H1 (cell line): ENCODE results near the gene PARP4. TPM values are rescaled to one million over a fixed set of nuclear protein-coding genes. Genes with fewer than 3 reads are reported as not detected.

Experiments
- CTCF ChIA-PET: fragments of 300-600 bp; sonication (Branson Sonifier 250); formaldehyde crosslinking; loops from one replicate; lab custom pipeline; 2021; ENCODE audit not compliant: partially characterized antibody; lab: Charles Lee
- POLR2A ChIA-PET: fragments of 300-600 bp; sonication (Branson Sonifier 250); formaldehyde crosslinking; loops from one replicate; lab custom pipeline; 2021; ENCODE audit warnings: inconsistent platforms; ENCODE audit not compliant: partially characterized antibody; lab: Charles Lee
- DNase-seq, 2 experiments: peaks; one replicate each; pipeline versions ENCODE4 v3.0.0 to v3.0.0-alpha.2; 2010 to 2022; ENCODE audit warnings: low spot score in 2 of 2, low read depth in 1 of 2, mixed read lengths in 1 of 2
- FAIRE-seq: peaks from 2 replicates; lab custom pipeline; 2011; peaks lifted over from hg19 to GRCh38; lab: Jason Lieb, UNC
- H2AFZ ChIP-seq: 2 replicates; pipeline ENCODE4 v1.8.1; 2012; ENCODE audit warnings: low read length, inconsistent platforms
- H2AK5ac ChIP-seq: 2 replicates; pipeline ENCODE4 v1.6.1; 2013; ENCODE audit warnings: low read depth, low read length
- H2BK120ac ChIP-seq: replicated peaks from 2 replicates; pipeline ENCODE3; 2013; ENCODE audit warnings: low read depth, low read length, inconsistent platforms
- H2BK12ac ChIP-seq: 2 replicates; pipeline ENCODE4 v1.6.1; 2013; ENCODE audit warnings: low read depth, low read length
- H2BK15ac ChIP-seq: 2 replicates; pipeline ENCODE4 v1.6.1; 2013; ENCODE audit warnings: low read length
- H2BK20ac ChIP-seq: 2 replicates; pipeline ENCODE4 v1.6.1; 2013; ENCODE audit warnings: low read length
- H2BK5ac ChIP-seq: 2 replicates; pipeline ENCODE4 v1.6.1; 2013; ENCODE audit warnings: low read depth, low read length
- H3K14ac ChIP-seq: 2 replicates; pipeline ENCODE4 v1.6.1; 2013; ENCODE audit warnings: inconsistent platforms; ENCODE audit not compliant: insufficient read length
- H3K18ac ChIP-seq: 2 replicates; pipeline ENCODE4 v1.6.1; 2013; ENCODE audit warnings: low read length; ENCODE audit errors: extremely low read depth
- H3K23ac ChIP-seq: 2 replicates; pipeline ENCODE4 v1.6.1; 2013; ENCODE audit warnings: inconsistent platforms; ENCODE audit not compliant: insufficient read length
- H3K23me2 ChIP-seq: 2 replicates; pipeline ENCODE4 v1.6.1; 2013; ENCODE audit warnings: low read depth, low read length
- H3K27ac ChIP-seq: 2 replicates; pipeline ENCODE4 v1.6.1; 2011; ENCODE audit warnings: low read depth, low read length, inconsistent platforms
- H3K27me3 ChIP-seq, 4 experiments: replicated peaks in 1 of 4; 1 replicate in 1 of 4; 2 replicates in 3 of 4; pipeline versions ENCODE4 v1.6.1 to v1.8.1; 2011 to 2013; ENCODE audit warnings: low read length in 3 of 4, mild to moderate bottlenecking in 3 of 4, inconsistent platforms in 2 of 4, mixed read lengths in 2 of 4, moderate library complexity in 1 of 4; ENCODE audit not compliant: control insufficient read depth in 3 of 4, insufficient read depth in 3 of 4; ENCODE audit errors: extremely low read depth in 1 of 4
- H3K36me3 ChIP-seq, 4 experiments: 2 replicates each; pipeline versions ENCODE4 v1.6.1 to v1.8.1; 2011 to 2013; ENCODE audit warnings: mild to moderate bottlenecking in 4 of 4, low read length in 3 of 4, moderate library complexity in 2 of 4, control low read depth in 1 of 4, inconsistent platforms in 1 of 4; ENCODE audit not compliant: insufficient read depth in 4 of 4, control insufficient read depth in 2 of 4
- H3K4ac ChIP-seq: replicated peaks from 2 replicates; pipeline ENCODE3; 2013; ENCODE audit warnings: low read length, low read depth, mixed read lengths, inconsistent platforms; ENCODE audit not compliant: insufficient read length
- H3K4me1 ChIP-seq, 4 experiments: replicated peaks in 1 of 4; 1 replicate in 1 of 4; 2 replicates in 3 of 4; pipeline versions ENCODE4 v1.6.1 to v1.8.1; 2011 to 2013; ENCODE audit warnings: low read length in 3 of 4, inconsistent platforms in 2 of 4, mixed read lengths in 1 of 4; ENCODE audit not compliant: insufficient read depth in 4 of 4, control insufficient read depth in 3 of 4
- H3K4me2 ChIP-seq, 2 experiments: 2 replicates each; pipeline versions ENCODE4 v1.6.1 to v1.8.1; 2011 to 2013; ENCODE audit warnings: low read depth in 2 of 2, low read length in 2 of 2, control low read depth in 1 of 2, inconsistent platforms in 1 of 2, mild to moderate bottlenecking in 1 of 2; ENCODE audit not compliant: insufficient read depth in 1 of 2
- H3K4me3 ChIP-seq, 4 experiments: fragments of 200-600, 300-600 bp in 1 of 4; sonication (generic), shearing (Covaris generic), sonication (Bioruptor Twin) in 1 of 4; 2 replicates each; pipeline versions ENCODE4 v1.5.1 to v1.8.1; 2011 to 2016; ENCODE audit warnings: low read length in 4 of 4, low read depth in 3 of 4, control low read depth in 2 of 4, inconsistent platforms in 2 of 4, mild to moderate bottlenecking in 2 of 4, mixed read lengths in 1 of 4, moderate library complexity in 1 of 4; ENCODE audit not compliant: insufficient read depth in 2 of 4; ENCODE audit errors: extremely low read depth in 1 of 4
- H3K56ac ChIP-seq: replicated peaks from 2 replicates; pipeline ENCODE3; 2013; ENCODE audit warnings: low read depth, mild to moderate bottlenecking, mixed read lengths, low read length, inconsistent platforms; ENCODE audit not compliant: insufficient read length
- H3K79me1 ChIP-seq: 2 replicates; pipeline ENCODE4 v1.6.1; 2013; ENCODE audit warnings: low read depth, low read length, control low read depth
- H3K79me2 ChIP-seq, 2 experiments: 2 replicates each; pipeline versions ENCODE4 v1.6.1 to v1.8.1; 2012 to 2013; ENCODE audit warnings: low read length in 2 of 2, mild to moderate bottlenecking in 2 of 2, inconsistent platforms in 1 of 2; ENCODE audit not compliant: insufficient read depth in 2 of 2, control insufficient read depth in 1 of 2
- H3K9ac ChIP-seq, 4 experiments: replicated peaks in 1 of 4; 1 replicate in 1 of 4; 2 replicates in 3 of 4; pipeline versions ENCODE4 v1.6.1 to v1.8.1; 2011 to 2013; ENCODE audit warnings: low read depth in 3 of 4, low read length in 3 of 4, control low read depth in 2 of 4, mild to moderate bottlenecking in 2 of 4, moderate library complexity in 2 of 4, inconsistent platforms in 1 of 4; ENCODE audit errors: extremely low read depth in 1 of 4
- H3K9me3 ChIP-seq, 2 experiments: 2 replicates each; pipeline versions ENCODE4 v1.6.1 to v1.8.1; 2012 to 2013; ENCODE audit warnings: mild to moderate bottlenecking in 2 of 2, moderate library complexity in 2 of 2, control low read depth in 1 of 2, inconsistent platforms in 1 of 2, low read depth in 1 of 2, low read length in 1 of 2, mixed read lengths in 1 of 2; ENCODE audit not compliant: insufficient read depth in 2 of 2
- H4K20me1 ChIP-seq, 2 experiments: replicated peaks in 1 of 2; 2 replicates each; pipeline versions ENCODE3 to v1.8.1; 2011 to 2013; ENCODE audit warnings: inconsistent platforms in 2 of 2, low read length in 2 of 2, mild to moderate bottlenecking in 1 of 2; ENCODE audit not compliant: insufficient read depth in 2 of 2, control insufficient read depth in 1 of 2
- H4K5ac ChIP-seq: 2 replicates; pipeline ENCODE4 v1.6.1; 2013; ENCODE audit warnings: low read length, low read depth, mixed read lengths, inconsistent platforms; ENCODE audit not compliant: insufficient read length
- H4K8ac ChIP-seq: 2 replicates; pipeline ENCODE4 v1.8.0; 2013; ENCODE audit warnings: mild to moderate bottlenecking, moderate library complexity, low read length, inconsistent platforms; ENCODE audit not compliant: insufficient read depth; ENCODE audit errors: extremely low read depth
- H4K91ac ChIP-seq: replicated peaks from 2 replicates; pipeline ENCODE3; 2013; ENCODE audit warnings: low read length, mixed read lengths, inconsistent platforms; ENCODE audit not compliant: insufficient read length
- BACH1 ChIP-seq: IDR thresholded peaks from 2 replicates; pipeline ENCODE4 v1.6.1; 2012; ENCODE audit warnings: low read length, improper control_type of control experiment
- BCL11A ChIP-seq, 2 experiments: IDR thresholded peaks; one replicate each; pipeline ENCODE4 v1.6.1; 2011; ENCODE audit warnings: low read depth in 2 of 2, low read length in 2 of 2, mild to moderate bottlenecking in 2 of 2
- EP300 ChIP-seq, 2 experiments: IDR thresholded peaks; 1 replicate in 1 of 2; 2 replicates in 1 of 2; pipeline ENCODE4 v1.6.1; 2011 to 2012; ENCODE audit warnings: low read depth in 2 of 2, low read length in 2 of 2, mild to moderate bottlenecking in 2 of 2, borderline replicate concordance in 1 of 2, inconsistent platforms in 1 of 2, moderate library complexity in 1 of 2
- EZH2 ChIP-seq: fragments of 200-600 bp; sonication (generic); IDR thresholded peaks from 2 replicates; pipeline ENCODE4 v1.7.1; 2012; ENCODE audit warnings: low read depth, mild to moderate bottlenecking, moderate library complexity, low read length, inconsistent platforms; ENCODE audit not compliant: severe bottlenecking
- MAFK ChIP-seq: IDR thresholded peaks from 2 replicates; pipeline ENCODE4 v1.6.1; 2012; ENCODE audit warnings: low read depth, mild to moderate bottlenecking, improper control_type of control experiment, low read length
- SAP30 ChIP-seq: fragments of 300-600 bp; sonication (generic); IDR thresholded peaks from 2 replicates; pipeline ENCODE4 v1.7.1; 2012; ENCODE audit warnings: low read length, moderate library complexity, mild to moderate bottlenecking, inconsistent platforms; ENCODE audit not compliant: insufficient read depth, insufficient replicate concordance
- SIX5 ChIP-seq: IDR thresholded peaks from 2 replicates; pipeline ENCODE4 v1.6.1; 2011; ENCODE audit warnings: mild to moderate bottlenecking, low read depth, low read length
- SP1 ChIP-seq: IDR thresholded peaks from 2 replicates; pipeline ENCODE4 v1.6.1; 2011; ENCODE audit warnings: low read depth, low read length
- TEAD4 ChIP-seq: IDR thresholded peaks from 2 replicates; pipeline ENCODE4 v1.6.1; 2012; ENCODE audit warnings: low read depth, low read length, inconsistent platforms, mixed read lengths
- YY1 ChIP-seq: IDR thresholded peaks from 2 replicates; pipeline ENCODE4 v1.6.1; 2011; ENCODE audit warnings: low read depth, mild to moderate bottlenecking, low read length
- WGBS, 2 experiments: shearing (Covaris generic) in 1 of 2; methylation state at CpG; one replicate each; pipeline versions ENCODE4 v1.1.6 to v1.1.7; 2013 to 2015; ENCODE audit warnings: low lambda C conversion rate in 2 of 2, mixed read lengths in 2 of 2, inconsistent platforms in 1 of 2, low coverage in 1 of 2, missing lambda C conversion rate in 1 of 2; ENCODE audit not compliant: insufficient replicate concordance in 2 of 2, insufficient coverage in 1 of 2, insufficient read length in 1 of 2; ENCODE audit errors: extremely low coverage in 1 of 2, missing lambda C conversion rate in 1 of 2; 5-methylcytosine and 5-hydroxymethylcytosine counted together
- polyA plus RNA-seq, 7 experiments: library from polyadenylated mRNA; depleted of rRNA in 3 of 7; stranded (reverse) in 5 of 7; unstranded in 2 of 7; fragments of >200 nt in 5 of 7; fragments of 200-250 nt in 2 of 7; gene quantifications; 1 replicate in 5 of 7; 2 replicates in 1 of 7; 4 replicates in 1 of 7; pipeline versions ENCODE4 v1.2.1 to v1.2.3, GENCODE V29; 2011 to 2013; ENCODE audit warnings: missing spikeins in 2 of 7, mixed read lengths in 2 of 7
- total RNA-seq: library from RNA; stranded (reverse); fragmentation: NEBNext Ultra II Directional; extraction: Animal tissue kit (Norgen Biotek cat#: 25700); gene quantifications from 2 replicates; pipeline ENCODE4 v1.2.1, GENCODE V29; 2021

The PARP4 gene
- total and polyA plus RNA-seq, 2 of the 8 experiments (the other 6 are each of a cell fraction or from before 2014, with no cell fraction given), result 22.2 to 40.3 TPM

DNA sequence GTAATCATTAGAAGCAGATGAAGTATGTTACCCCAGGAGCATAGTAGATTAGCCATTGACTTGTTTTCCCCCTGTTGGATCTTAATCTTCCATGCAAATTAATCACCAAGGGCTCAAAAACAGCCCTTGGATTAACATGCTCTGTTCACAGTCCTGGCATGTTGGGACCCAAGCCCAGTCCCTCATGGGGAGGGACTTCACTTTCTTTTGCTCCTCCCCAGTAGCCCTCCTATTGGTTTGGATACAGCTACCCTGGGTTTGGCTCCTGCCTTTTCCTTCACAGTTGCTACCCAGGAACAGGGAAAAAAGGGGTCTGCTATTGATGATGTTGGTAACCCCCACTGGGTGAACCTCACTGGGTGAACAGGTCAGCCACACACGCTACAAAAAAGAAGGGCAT is 16.9 kb upstream of the PARP4 start:
- Histone ChIP-seq H2AFZ (no peak overlapping the region), H3K56ac (no peak overlapping the region), H2BK15ac (0 out of 2 replicates have a peak overlapping the region, but pooled peaks have one; percentile 14), H3K4me1 (peaks cover 2 to 13% (median 11%) of the 10 kb centered on the region in 4 experiments; a peak in 6 of 7 replicates), H3K4me3 (no peak overlapping the region; a peak in 1 of 8 replicates), H2BK12ac (0 out of 2 replicates have a peak overlapping the region, but pooled peaks have one; percentile 40), H4K8ac (peak overlapping the region; percentile 81; the same call in 1 of the 2 replicates), H2BK120ac (peak overlapping the region; percentile 96), H3K23ac (no peak overlapping the region), H3K23me2 (no peaks in the 10 kb centered on the region), H3K36me3 (no peaks in the 10 kb centered on the region), H3K79me2 (no peaks in the 10 kb centered on the region), H3K14ac (no peak overlapping the region), H3K18ac (no peak overlapping the region), H2AK5ac (no peak overlapping the region; the same call in 1 of the 2 replicates), H3K4ac (no peak overlapping the region)
- CTCF ChIA-PET, result interaction anchor here (1.0 to 2.9 kb wide), 3 partner anchors 10 to 236 kb away, joined by 3 to 11 read pairs (median 3); no protein-coding TSS in a partner anchor
- POLR2A ChIA-PET, result interaction anchor here (1.3 to 2.3 kb wide), 2 partner anchors 9 to 10 kb away, joined by 3 to 7 read pairs; no protein-coding TSS in a partner anchor
- TF ChIP-seq SIX5 (no peak), EP300 (IDR thresholded peaks at IDR 0.05; ENCODE audit: borderline replicate concordance in 1 of 2, low read depth in 2 of 2, low read length in 2 of 2) (no peak), YY1 (no peak), EZH2 (no peak), TEAD4 (no peak), MAFK (no peak), BACH1 (no peak), SP1 (no peak), SAP30 (no peak), BCL11A (IDR thresholded peaks at IDR 0.05; ENCODE audit: low read depth in 2 of 2, low read length in 2 of 2) (no peak)
- TF ChIP-seq, all 59 proteins: peak for 0
- Histone ChIP-seq H3K27me3 (no peaks in the 10 kb centered on the region), H3K4me2 (peak overlapping the region; percentile 15 to 41; a peak in 1 of 4 replicates), H4K5ac (peak overlapping the region; percentile 41), H4K20me1 (no peaks in the 10 kb centered on the region), H2BK20ac (peak overlapping the region; percentile 94), H2BK5ac (peak overlapping the region; percentile 84; the same call in 1 of the 2 replicates), H4K91ac (peak overlapping the region; percentile 97), H3K9me3 (no peaks in the 10 kb centered on the region), H3K79me1 (no peaks in the 10 kb centered on the region), H3K27ac (0 out of 2 replicates have a peak overlapping the region, but pooled peaks have one; percentile 23), H3K9ac (no peak overlapping the region)
- FAIRE-seq (no peak), DNase-seq (no peak)
- WGBS, 2 experiments, result 93% methylated on average over 1 of the region's 1 CpG; no CpG with 5 or more reads in 1 of the 2 experiments
